22Rv1 (cell line): ENCODE results near the gene DAAM2.
A peak's percentile ranks its signal among the peaks of the same experiment; 100 is the strongest.

ENCODE experiments used
- H3K27ac ChIP-seq: fragments of 450-650 bp; 2 replicates; pipeline ENCODE4 v1.5.1; 2017
- ZFX ChIP-seq: fragments of 450-650 bp; IDR thresholded peaks from 2 replicates; pipeline ENCODE4 v1.6.1; 2017; ENCODE audit warnings: antibody characterized with exemption, borderline replicate concordance
- TF ChIP-seq, protein P1 (sequence below): fragments of 450-650 bp; IDR thresholded peaks from 2 replicates; pipeline ENCODE4 v1.5.1; 2017; ENCODE audit warnings: mild to moderate bottlenecking

The DAAM2 gene

DNA sequence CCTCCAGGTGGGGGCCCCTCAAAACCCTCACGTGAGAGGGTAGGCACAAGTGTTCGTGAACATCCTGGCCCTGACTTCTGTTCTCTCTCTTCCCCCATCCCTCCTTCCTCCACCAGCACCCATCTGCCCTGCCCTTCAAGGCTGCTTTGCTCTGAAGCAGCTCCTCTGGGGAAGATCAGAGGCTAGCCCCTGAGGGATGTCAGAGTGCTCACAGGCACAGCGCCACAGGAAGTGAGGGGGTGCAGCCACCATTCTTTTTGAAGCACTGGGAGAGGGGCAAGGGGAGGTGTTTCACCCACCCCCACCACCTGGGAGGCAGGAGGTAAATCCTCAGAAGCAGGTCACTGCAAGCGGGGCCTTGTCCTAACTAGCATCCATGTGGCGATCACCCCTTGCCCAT is 130.6 kb downstream of the DAAM2 start:
- no peak overlapping the region for H3K27ac ChIP-seq
- no peak for TF ChIP-seq ZFX
- TF ChIP-seq, protein P1, sequence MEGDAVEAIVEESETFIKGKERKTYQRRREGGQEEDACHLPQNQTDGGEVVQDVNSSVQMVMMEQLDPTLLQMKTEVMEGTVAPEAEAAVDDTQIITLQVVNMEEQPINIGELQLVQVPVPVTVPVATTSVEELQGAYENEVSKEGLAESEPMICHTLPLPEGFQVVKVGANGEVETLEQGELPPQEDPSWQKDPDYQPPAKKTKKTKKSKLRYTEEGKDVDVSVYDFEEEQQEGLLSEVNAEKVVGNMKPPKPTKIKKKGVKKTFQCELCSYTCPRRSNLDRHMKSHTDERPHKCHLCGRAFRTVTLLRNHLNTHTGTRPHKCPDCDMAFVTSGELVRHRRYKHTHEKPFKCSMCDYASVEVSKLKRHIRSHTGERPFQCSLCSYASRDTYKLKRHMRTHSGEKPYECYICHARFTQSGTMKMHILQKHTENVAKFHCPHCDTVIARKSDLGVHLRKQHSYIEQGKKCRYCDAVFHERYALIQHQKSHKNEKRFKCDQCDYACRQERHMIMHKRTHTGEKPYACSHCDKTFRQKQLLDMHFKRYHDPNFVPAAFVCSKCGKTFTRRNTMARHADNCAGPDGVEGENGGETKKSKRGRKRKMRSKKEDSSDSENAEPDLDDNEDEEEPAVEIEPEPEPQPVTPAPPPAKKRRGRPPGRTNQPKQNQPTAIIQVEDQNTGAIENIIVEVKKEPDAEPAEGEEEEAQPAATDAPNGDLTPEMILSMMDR, result no peak

DNA sequence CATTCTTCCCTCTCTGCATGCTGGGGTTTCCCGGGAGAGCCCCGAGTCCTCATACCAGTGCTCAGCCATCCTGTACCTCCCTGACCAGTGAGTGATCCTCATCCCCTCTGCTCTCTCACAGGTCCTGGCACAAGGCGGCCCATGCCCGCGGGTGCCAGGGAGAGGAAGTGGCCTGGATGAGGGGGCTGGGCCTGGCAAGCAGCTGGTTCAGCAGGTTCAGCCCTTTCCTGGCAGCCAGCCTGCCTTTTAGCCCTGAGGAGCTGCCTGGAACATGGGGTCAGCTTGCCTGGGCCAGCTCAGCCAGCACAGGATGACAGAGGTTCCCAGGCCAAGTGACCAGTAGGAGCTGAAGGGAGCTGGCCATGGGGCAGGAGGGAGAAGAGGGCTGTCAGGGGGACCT is 131.2 kb downstream of the DAAM2 start:
- H3K27ac ChIP-seq, result peak overlapping the region; percentile 50
- TF ChIP-seq, protein P1, result no peak
- no peak for TF ChIP-seq ZFX

DNA sequence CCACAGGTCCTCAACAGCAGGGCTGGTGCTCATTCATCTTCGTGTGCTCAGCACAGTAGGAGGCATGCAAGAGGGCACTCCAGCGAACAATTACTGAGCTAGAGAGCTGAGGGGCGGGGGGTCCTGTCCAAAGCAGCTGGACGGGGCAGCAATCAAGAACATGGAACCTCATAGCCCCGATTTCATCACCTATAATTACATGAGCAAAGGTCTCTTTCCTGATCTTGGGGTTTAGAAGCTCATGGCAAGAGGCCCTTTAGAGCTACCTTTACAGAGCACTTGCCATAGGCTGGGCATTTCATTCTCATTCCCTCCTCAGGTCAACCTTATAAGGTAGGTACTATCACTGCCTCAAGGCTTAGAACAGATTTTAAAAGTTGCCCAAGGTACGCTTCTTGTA is 131.7 kb downstream of the DAAM2 start:
- TF ChIP-seq, protein P1, result no peak
- no peak for TF ChIP-seq ZFX
- H3K27ac ChIP-seq, result peak overlapping the region; percentile 50

DNA sequence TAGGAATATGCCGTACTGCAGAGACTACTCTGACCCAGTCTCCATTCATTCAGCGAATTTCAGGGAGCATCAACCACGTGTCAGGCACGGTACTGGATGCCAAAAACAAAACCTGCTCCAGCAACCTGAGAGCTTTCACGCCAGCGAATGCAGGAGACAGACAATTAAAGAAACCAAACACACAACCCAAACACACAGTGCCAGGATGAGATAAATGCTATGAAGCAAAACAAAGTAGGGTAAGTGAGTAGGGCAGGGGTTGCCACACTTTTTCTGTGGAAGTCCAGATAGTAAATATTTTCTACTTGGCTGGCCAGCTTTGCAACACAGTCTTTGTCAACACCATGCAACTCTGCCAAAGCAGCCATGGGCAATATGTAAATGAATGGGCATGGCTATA is 132.1 kb downstream of the DAAM2 start:
- H3K27ac ChIP-seq, result peak overlapping the region; percentile 50
- TF ChIP-seq, protein P1, result no peak
- no peak for TF ChIP-seq ZFX

DNA sequence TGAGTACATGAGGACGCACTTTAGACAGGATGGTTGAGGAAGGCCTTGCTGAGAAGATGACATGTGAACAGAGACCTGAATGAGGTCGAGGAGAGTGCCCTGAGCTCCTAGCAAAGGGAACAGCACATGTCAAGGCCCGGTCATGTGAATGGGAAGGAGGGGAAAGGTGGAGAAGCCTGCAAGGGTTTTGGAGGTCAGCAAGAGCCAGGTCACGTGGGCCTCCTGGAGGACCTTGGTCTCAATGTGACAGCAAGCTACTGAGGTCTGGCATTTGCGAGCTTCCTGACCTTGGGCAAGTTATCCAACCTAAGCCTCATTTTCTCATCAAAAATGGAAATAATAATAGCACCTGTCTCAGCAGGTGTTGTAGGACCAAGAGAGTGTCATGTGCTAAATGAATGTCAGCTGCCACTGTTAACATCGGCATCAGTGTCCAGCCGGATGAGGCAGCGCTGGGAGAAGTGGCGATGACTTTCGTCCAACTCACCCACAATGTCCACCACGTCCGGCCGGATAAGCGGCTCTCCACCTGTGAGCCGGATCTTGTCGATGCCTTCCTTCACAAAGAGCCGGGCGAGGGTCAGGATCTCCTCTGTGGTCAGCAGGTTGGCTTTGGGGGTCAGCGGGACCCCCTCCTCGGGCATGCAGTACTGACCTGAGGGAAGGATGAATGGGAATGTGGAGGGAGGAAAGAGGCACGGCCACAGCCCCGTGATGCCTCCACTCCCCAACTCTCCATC is 133.2 kb downstream of the DAAM2 start:
- H3K27ac ChIP-seq, result no peak overlapping the region
- TF ChIP-seq ZFX, result no peak
- TF ChIP-seq, protein P1, result no peak

DNA sequence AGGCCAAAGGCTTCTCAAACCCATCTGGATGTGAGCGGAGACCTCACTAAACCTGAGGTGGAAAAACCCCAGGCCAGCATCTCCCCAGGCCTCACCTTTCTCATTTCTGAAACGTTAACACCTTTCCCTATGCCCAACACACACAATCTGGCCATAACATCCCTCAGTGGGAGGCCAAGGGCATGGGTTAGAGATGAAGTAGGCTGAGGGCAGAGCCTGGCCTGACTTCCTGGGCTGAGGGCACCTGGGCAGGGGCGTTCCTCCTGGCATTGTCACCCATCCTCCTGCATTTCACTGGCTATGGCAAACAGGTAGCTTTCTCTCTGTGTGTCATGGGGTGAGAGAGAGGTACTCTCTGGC is 133.7 kb downstream of the DAAM2 start:
- TF ChIP-seq ZFX, result no peak
- TF ChIP-seq, protein P1, result no peak
- no peak overlapping the region for H3K27ac ChIP-seq

DNA sequence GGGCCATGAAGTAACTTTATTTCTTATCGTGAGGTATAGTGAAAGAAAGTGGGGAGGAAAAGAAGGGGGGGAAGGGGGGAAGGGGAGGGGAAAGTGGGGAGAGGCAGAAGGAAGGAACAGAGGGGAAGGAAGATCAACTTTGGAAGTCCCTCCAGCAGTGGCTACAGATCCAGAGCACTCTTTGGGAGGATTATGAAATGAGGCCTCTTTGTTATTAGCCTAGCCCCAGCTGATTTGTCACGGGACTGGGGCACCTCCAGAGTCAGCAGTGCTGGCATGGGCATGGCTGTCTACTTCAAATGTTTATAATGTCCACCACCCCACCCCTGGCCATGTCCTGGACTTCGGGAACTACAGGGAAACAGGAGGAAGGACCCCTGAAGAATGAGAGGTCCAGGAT is 134.5 kb downstream of the DAAM2 start:
- TF ChIP-seq ZFX, result no peak
- TF ChIP-seq, protein P1, result no peak
- H3K27ac ChIP-seq, result no peak overlapping the region
